ENCODE data around the gene DENND1C.
"Not testable (repeated sequence)": the region's sequence is repeated elsewhere in the genome, so short reads cannot be mapped to it uniquely, and the experiment has no call there.

DENND1C gene

GRCh38 chr19:6481541-6482342 lies at the start of gene DENND1C:
Gene DENND1C (minus strand): TSS chr19:6481787. CDS start chr19:6481695, 92 bp downstream.
- DNase-seq, result peak; percentile 39

GRCh38 chr19:6530386-6531162 lies 49.0 kb upstream of the DENND1C start, which contains the start of gene TNFSF9:
Gene TNFSF9 (plus strand): TSS chr19:6531026. CDS start chr19:6531037, 11 bp downstream.
- DNase-seq, result peak; percentile 93

GRCh38 chr19:6529937-6530385 lies 48.4 kb upstream of the DENND1C start:
- no peak for DNase-seq

GRCh38 chr19:6529351-6529750 lies 47.8 kb upstream of the DENND1C start:
- DNase-seq, result no peak

- DNase-seq, result no peak
These were observed 47.0 kb upstream of the DENND1C start for GRCh38 chr19:6528544-6529121.

DNA sequence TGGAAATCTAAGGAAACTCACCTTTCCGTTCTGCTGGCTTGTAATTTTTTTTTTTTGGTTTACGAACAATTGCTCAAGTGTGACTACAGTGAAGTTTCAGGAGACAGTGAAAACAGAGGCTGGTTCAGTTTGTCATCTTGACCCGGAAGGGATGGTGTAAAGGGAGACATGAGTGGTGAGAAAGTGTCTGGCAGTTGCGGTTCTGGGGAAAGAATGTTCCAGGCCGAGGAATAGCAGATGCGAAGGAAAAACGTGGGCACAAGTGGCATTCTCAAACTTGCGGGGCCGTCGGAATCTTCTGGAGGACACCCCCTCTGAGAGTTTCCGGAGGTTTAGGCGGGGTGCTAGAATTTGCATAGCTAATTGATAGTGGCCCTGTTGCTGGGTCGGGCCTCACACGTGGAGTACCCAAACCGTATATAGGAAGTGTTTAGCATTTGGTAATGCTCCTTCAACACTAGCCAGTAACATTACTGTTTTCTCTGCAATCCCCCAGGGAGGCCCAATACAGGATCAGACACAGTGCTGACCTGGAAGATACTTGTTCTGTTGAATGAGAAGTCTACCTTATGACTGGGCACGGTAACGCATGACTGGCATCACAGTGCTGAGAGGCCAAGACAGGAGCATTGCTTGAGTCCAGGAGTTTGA lies 46.4 kb upstream of the DENND1C start:
- no peak for DNase-seq

GRCh38 chr19:6524311-6524710 lies 42.7 kb upstream of the DENND1C start:
- DNase-seq, result no peak

DNA sequence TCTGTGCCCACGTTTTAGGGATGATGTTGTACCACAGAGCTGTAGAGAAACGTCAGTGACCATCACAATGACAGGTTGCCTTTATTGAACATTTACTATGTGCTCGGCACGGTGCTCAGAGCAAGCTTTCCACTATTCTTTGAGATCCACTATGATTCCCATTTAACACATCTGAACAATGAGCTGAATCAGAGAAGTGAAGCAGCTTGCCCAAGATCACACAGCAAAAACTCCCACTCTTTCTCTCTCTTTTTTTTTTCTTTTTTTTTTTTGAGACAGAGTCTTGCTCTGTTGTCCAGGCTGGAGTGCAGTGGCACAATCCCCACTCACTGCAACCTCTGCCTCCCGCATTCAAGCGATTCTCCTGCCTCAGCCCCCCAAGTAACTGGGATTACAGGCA lies 41.1 kb upstream of the DENND1C start:
- DNase-seq, result no peak

GRCh38 chr19:6521718-6522646 lies 40.4 kb upstream of the DENND1C start:
- DNase-seq, result no peak

- DNase-seq, result no peak
These were observed 37.7 kb upstream of the DENND1C start for GRCh38 chr19:6519289-6519688.

DNA sequence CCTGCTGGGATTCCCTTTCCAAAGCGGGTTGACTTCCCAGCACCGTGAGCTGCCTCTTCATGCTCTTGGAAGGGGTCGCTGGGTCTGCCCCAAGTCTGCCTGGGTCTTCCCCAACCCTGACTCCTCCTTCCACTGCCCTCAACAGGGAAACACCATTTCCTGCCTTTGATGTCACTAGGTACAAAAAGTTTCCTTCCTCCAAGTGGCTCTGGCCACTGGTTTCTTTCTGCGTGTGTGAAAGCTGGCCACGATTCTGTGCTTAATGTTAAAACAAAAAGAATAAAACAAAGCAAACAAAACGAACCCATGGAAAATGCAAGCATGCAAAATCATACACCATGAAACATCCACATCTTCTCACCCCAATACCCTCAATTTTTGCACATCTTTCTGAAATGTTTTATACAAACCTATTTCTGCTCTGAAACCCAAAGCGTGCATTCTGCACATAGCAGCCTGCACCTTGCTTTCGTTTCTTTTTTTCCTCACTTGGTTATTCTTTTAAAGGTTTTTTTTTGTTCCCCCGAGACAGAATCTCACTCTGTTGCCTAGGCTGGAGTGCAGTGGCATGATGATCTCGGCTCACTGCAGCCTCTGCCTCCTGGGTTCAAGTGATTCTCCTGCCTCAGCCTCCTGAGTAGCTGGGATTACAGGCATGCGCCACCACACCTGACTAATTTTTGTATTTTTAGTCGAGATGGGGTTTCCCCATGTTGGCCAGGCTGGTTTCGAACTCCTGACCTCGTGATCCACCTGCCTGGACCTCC lies 36.7 kb upstream of the DENND1C start:
- no peak for DNase-seq

GRCh38 chr19:6516659-6517291 lies 35.2 kb upstream of the DENND1C start:
- peak; percentile 91 for DNase-seq

GRCh38 chr19:6516018-6516658 lies 34.6 kb upstream of the DENND1C start:
- DNase-seq, result peak; percentile 93

DNA sequence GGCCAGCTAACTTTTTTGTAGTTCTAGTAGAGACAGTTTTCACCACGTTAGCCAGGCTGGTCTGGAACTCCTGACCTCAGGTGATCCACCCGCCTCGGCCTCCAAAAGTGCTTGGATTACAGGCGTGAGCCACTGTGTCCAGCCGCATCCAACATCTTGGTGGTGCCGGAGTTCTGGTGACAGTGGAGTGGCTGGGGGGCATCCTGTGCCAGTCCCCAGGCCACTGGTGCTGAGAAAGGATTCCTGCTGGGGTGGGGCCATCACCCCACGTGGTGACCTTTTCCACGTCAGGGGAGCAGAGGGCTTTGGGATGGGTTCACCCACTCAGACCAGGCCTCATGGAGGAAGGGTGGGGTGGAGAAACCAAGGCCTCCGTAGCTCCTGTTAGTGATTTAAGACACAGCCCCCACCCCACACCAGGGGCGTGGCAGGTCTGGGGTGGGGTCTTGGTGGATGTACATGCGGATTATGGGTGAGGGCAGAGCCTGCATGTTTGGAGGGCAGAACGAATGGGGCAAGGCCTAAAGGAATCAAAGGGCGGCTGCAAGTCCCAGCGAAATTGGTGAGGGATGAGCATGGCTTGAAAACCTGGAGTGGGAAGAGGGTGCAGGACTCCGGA lies 33.4 kb upstream of the DENND1C start:
- DNase-seq, result no peak

DNA sequence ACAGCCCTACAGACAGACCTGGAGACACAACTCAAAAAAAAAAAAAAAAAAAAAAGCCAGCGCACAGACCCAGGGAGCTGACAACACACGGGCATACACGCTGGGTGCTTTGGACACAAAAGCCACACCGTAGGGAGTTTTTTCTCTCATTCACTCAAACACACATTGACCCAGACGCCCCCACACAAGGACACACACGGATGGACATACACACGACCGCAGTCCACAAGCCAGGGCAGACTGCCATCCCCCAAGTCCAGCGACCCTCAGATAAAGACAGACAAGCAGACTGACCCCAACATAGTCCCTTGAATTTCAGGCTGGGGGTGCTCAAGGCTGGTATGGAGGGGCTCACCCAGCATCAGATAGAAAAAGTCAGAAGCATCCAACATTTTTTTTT lies 32.5 kb upstream of the DENND1C start:
- no peak for DNase-seq

GRCh38 chr19:6510618-6511017 lies 29.0 kb upstream of the DENND1C start:
- no peak for DNase-seq

DNA sequence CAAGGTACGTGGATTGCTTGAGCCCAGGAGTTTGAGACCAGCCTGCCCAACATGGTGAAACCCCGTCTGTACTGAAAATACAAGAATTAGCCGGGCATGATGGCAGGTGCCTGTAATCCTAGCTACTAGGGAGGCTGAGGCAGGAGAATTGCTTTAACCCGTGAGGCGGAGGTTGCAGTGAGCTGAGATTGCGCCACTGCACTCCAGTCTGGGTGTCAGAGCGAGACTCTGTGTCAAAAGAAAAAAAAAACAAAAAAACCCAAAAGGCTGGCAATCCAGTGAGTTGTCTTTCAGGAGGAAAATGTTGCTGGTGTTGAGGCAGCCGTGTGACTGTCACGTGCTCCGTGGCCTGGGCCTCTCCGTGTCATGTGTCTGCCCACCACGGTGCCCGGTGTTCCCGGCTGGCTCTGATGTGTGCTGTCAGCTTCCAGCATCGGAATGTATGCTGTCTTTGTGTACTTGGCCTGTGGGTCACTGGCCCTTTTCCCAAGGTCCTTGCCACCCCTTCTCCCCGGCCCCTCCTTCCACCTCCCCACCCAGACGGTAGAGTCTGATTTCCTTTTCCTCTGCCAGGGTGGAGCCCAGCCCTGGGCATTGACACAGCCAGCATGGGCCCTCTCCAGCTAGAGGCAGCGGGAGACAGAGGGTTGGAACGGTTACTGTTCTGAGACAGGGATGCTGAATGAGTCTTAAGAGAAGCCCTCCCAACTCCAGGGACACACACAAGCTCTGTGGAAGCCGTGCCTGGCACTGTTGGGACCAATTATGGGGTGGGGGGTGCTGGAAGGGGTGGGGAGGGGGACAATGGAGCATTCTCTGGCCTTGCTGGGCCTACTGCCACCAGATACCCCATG lies 27.8 kb upstream of the DENND1C start:
- peak; percentile 52 for DNase-seq

- DNase-seq, result not testable (repeated sequence)
These were observed 26.6 kb upstream of the DENND1C start for GRCh38 chr19:6508028-6508771.
